NCI-H1092 treated with DMSO at 0.1 percent for 48 hours (cell line): ENCODE results near the gene C7orf33.

Experiments used
- DNase-seq: peaks from one replicate; lab custom pipeline; 2025; lab: John Stamatoyannopoulos, UW

Gene C7orf33

DNA sequence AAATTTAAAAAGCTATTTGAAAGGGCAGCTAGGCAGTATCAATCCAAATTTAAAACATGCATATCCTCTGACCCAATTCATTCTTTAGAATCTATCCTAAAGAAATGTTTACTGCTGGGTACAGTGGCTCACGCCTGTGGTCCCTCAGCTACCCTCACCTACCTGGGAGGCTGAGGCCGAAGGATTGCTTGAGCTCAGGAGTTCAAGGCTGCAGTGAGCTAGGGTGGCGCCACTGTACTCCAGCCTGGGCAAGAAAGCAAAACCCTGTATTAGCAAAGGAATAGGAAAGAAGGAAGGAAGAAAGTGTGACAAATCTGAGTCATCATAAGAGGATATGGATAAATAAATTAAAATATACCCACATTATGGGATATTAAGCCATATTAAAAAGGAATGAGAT is 36.3 kb downstream of the C7orf33 start:
- DNase-seq = no peak

DNA sequence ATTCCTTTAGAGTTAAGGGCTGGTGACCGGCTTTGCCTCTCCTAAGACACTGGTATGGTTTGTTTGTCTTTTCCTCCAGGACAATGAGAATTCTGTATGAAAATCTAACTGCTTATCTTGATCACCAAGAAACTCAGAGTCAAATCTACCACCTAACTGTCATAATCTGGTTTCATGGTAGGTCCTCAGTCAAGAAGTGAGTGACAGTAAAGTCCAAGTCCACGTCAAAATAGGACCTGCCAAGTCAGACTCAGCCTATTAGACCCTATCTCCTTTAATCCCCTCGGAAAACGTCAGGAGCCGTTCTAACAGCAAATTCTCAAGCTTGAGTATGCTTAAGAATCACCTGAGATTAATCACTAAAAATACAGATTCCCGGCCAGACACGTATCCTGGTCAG is 37.4 kb downstream of the C7orf33 start:
- DNase-seq = no peak

DNA sequence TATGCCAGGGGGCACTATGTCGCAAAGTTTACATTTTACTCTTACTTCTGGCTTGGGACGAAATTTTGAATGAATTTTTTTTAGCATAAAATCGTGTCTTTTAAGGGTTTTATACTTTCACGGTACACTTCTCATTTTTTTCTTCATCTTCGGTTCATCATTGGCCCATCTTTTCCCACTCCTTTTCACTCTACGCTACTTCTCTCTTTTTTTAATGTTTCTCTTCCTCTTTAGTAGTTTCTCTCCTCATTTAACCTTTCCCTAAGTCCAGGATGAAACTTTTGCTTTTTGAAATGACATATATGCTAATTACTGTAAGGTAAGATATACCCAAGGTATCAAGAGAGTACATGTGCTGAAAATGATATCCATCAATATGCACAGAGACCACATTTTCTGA is 39.5 kb downstream of the C7orf33 start:
- no peak for DNase-seq

DNA sequence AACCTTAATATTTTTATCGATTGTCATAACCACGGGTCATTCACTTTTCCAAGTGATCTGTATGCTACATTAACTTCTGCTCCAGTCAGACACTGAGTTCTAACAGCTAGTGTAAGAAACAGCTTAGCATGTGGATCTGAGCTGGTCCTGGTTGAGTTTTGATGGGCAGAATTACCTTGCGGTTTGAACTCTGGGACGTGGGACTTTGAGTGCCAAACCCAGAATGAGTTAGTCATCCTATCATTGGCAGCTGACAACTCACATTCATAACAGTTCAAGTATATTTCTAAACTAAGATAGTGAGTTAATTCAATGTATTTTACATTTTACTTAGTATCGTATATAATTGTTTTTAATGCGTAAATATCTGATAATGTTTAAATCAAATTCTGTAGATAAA is 43.2 kb downstream of the C7orf33 start:
- no peak for DNase-seq

DNA sequence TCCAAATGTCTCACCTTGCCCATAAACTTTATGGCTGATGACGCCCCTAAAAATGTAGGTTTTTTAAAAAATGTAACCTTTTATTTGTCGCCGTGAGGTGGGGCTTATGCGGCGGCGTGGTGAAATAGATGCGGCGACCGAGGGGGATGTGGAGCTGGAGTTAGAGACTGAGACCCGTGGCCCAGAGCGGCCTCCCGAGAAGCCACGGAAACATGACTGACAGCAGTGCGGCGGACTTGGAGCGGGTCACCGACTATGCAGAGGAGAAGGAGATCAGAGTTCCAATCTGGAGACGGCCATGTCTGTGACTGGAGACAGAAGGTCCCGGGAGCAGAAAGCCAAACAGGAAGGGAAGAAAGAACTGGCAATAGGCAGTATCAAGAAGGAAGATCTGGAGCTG is 46.5 kb downstream of the C7orf33 start:
- DNase-seq = no peak

DNA sequence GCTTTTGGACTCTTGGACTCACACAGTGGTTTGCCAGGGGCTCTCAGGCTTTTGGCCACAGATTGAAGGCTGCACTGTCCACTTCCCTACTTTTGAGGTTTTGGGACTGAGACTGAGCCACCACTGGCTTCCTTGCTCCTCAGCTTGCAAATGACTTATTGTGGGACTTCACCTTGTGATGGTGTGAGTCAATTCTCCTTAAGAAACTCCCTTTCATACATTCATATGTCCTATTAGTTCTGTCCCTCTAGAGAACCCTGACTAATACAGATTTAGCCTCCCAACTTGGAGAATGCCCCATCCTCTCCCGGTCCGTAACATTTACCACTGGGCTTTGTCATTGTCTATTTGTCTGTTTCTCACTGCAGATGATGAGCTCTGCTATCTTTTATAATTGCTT is 55.3 kb downstream of the C7orf33 start:
- DNase-seq = no peak

DNA sequence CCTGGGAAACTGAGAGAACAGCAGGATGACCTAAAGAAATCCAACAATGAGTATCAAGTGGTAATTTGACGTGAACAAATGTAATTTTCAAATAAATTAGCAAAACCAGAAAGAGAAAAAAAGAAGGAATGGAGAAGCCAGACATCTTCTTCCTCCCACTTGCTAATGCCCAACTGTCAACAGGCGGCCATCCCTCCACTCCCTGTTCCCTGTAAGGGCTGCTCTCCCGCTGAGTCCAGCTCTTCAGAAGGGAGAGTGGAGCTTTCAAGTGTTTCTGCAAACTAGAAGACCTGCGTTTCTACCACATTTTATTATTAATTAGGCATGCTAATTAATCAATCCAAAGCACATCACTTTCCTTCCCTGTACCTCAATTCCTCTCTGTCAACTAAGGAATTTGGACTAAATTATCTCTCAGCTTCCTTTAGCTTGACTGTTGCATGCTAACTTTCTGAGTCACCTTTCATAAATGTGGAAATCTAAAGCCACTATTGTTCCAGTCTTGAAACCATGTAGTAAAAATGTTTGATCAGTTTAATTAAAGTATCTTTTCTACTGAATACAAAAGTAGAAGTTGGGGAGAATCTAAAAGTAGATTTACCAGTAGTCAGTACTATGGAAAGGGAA is 59.8 kb downstream of the C7orf33 start:
- DNase-seq = no peak

DNA sequence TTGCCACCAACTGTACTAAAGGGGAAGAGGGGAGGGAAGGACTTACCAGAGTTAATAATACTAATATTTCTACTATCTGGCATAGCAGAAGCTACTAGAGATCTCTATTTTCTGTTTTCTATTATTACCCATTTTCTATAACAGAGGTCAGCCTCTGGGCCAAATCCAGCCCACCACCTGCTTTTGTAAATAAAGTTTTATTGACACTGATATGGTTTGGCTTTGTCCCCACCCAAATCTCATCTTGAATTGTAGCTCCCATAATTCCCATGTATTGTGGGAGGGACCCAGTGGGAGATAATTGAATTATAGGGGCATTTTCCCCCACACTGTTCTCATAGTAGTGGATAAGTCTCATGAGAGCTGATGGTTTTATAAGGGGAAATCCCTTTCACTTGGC is 62.2 kb downstream of the C7orf33 start:
- DNase-seq = no peak

DNA sequence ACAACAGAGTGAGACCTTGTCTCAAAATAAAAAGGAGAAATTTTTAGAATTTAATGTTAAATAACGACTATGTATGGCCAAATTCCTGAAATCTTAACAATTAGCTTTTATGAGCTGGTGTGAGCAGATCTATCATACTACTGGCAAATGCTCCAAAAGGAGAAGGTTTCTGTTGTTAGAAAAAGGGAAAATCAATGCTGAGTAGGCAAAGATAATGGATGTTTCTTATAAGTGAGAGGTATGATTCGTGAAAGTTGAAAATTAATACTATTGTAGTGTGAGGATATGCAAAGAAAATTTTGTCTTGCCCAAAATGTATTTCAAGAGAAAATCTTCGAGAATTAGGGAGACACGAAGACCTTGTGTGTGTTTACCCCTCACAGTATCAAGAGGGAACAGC is 67.4 kb downstream of the C7orf33 start:
- DNase-seq = no peak

DNA sequence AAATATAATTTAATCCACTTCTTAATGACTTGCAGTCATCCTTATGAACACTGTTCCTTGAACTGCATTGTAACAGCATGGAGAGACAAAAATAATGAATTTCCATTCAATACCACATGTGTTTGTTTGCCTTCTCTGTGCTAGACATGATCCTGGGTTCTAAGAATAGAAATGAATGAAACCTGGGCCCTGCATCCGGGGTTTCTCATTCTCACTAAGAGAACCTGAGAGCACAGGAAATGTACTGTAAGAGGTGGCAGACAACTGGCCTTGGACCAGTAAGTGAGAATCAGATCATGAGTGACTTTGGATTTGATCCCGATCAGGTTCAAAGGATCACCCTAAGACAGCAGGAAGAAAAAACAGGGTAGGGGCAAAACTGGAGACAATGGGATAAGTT is 70.9 kb downstream of the C7orf33 start:
- no peak for DNase-seq

DNA sequence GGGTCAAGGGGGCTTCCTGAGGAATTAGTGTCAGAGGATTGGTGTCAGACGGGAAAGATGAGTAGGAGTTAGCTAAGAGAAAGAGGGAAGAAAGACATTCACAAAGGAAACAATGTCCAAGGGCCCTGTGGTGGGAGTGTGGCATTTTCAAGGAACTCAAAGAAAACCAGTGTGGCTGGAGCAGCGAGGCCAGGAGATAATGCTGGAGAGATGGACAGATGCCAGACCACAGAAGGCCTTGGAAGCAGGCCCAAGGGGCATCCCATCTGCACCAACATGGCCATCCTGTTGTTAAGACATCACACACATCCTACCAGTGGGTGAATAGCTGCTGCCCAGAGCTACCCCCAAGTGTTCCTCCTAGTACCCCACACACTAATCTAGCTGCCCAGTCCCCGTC is 72.1 kb downstream of the C7orf33 start:
- no peak for DNase-seq

DNA sequence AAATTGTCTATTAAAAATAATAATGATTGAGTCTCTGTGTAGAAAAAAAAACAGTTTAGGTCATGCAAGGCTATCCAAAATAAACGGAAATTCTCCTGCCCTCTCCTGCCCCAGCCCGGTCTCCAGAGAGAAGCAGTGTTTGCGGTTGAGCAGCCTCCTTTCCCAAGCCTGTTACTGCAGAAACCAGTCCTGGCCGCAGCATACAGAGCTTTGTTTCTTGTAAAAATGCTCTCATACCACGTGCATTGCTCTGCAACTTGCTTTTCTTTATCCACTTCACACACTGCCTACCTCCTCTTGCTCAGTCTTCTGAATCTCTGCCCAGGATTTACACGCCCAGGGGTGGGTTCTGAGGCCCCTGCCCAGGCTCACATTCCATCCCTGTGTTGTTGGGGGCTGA is 73.8 kb downstream of the C7orf33 start:
- DNase-seq = no peak

DNA sequence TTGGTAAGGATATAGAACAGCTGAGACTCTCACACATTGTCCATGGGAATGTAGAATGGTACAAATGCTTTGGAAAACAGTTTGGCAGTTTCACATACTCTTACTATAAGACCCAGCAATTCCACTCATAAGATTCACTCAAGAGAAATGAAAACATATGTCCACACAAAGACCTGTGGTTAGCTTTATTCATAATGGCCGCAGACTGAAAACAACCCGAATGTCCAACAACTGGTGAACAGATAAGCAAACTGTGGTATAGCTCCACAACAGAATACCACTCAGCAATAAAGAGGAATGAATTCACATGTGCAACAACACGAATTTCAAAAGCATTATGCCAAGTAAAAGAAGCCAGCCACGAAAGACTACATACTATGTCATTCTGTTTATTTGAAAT is 74.7 kb downstream of the C7orf33 start:
- DNase-seq = no peak
